ENCODE results near the gene CAB39.

CAB39 gene

DNA sequence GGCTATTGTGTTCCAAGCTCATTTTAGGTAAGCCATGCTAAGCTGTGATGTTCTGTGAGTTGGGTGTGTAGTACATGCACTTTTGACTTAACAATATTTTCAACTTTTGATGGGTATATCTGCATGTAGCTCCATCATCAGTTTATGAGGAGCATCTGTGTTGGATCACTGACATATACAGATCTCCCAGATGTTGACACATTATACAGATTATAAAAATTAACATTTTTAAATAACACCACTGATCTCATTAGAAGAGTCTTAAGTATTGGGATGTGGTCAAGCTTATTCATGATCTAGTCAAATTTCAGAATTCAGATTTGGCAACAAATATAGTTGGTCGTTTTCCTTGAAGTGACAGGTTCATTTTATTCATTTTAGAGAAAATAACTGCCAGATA is 51.7 kb downstream of the CAB39 start:
- DNase-seq, result no peak
- TF ChIP-seq POLR2A (IDR thresholded peaks at IDR 0.05; ENCODE audit: low read length) (no peak), GATA1 (IDR thresholded peaks at IDR 0.05; ENCODE audit: low read depth, low read length) (no peak)

DNA sequence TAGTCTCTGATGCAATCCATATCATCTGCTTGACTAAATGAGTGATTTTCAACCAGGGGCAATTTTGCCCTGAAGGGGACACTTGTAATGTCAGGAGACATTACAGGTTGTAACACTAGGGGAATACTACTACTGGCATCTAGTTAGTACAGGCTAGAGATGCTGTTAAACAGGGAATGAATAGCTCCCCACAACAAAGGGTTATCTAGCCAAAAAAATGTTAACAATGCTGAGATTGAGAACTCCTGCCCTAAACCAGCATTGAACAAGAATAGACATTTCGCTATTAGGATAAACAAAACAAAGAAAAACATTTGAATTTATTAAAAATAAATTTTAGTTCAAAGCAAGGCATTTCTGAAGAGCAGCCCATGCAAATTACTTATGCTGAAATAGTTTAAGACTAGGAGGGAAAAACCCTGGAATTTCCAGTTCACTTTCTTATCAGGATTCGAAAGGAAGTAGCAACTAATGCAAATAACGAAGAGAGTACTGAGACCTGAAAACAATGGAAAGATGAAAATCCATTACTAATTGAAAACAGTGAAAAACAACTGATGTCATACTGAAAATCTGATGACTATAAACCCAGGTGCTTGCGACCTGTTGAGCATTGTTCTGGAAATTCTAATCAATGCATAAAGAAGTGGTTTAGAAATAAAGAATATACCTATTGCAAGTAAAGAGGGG is 53.1 kb downstream of the CAB39 start:
- TF ChIP-seq POLR2A (IDR thresholded peaks at IDR 0.05; ENCODE audit: low read length) (no peak), GATA1 (IDR thresholded peaks at IDR 0.05; ENCODE audit: low read depth, low read length) (no peak)
- DNase-seq, result no peak

DNA sequence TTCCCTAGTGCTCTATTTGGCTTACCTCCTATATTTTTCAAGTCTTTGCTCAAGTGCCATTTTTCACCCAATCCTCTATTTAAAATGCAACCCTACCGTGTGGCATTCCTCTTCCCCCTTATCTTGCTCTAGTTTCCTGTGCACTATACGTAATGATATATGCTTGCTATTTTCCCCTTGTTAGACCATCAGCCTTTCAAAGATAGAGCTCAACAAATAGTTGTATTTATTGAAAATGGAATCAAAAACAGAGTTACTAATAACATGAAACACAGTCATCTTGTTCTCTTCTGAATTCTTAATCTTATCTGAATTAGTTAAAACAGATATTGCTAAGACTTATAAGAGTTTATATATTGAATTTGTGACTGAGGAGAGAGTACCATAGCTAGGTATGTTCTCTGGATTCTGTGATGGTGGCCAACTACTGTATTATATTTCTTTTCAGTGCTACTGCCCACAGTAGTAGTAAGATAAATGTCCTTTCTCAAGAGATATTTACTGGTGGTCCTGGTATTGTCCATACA is 55.3 kb downstream of the CAB39 start:
- TF ChIP-seq POLR2A (IDR thresholded peaks at IDR 0.05; ENCODE audit: low read length), result no peak
- DNase-seq, result no peak

DNA sequence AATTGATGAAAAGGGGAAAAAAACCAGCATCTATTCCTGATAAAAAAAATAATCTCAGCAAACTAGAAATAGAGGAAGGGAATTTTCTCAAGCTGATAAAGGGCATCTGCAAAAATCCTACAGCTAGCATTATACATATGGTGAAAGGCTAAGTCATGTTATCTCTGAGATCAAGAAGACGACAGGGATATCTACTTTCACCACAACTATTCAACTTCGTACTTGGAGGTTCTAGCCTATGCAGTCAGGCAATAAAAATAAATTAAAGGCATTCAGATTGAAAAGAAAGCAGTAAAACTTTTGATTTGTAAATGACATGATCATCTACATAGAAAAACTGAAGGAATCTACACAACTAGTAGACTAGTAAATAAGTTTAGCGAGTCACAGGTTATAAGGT is 58.2 kb downstream of the CAB39 start:
- TF ChIP-seq POLR2A (IDR thresholded peaks at IDR 0.05; ENCODE audit: low read length) (no peak), GATA1 (IDR thresholded peaks at IDR 0.05; ENCODE audit: low read depth, low read length) (no peak)
- DNase-seq, result peak in 1 of 2 experiments; percentile 20

DNA sequence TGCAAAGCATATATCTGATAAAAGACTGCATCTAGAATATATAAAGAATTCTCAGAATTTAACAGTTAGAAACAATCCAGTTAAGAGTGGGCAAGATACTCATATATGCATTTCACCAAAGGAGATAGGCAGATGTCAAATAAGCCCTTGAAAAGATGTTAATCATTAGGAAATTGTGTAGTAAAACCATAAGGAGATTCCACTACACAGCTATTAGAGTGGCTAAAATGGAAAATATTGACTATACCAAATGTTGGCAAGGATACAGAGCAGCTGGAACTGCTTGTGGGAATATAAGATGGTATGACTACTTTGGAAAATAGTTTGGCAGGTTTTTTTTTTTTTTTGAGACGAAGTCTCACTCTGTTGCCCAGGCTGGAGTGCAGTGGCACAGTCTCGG is 59.5 kb downstream of the CAB39 start:
- no peak for DNase-seq
- TF ChIP-seq POLR2A (IDR thresholded peaks at IDR 0.05; ENCODE audit: low read length), result no peak
- no peak for TF ChIP-seq GATA1 (IDR thresholded peaks at IDR 0.05; ENCODE audit: low read depth, low read length)

DNA sequence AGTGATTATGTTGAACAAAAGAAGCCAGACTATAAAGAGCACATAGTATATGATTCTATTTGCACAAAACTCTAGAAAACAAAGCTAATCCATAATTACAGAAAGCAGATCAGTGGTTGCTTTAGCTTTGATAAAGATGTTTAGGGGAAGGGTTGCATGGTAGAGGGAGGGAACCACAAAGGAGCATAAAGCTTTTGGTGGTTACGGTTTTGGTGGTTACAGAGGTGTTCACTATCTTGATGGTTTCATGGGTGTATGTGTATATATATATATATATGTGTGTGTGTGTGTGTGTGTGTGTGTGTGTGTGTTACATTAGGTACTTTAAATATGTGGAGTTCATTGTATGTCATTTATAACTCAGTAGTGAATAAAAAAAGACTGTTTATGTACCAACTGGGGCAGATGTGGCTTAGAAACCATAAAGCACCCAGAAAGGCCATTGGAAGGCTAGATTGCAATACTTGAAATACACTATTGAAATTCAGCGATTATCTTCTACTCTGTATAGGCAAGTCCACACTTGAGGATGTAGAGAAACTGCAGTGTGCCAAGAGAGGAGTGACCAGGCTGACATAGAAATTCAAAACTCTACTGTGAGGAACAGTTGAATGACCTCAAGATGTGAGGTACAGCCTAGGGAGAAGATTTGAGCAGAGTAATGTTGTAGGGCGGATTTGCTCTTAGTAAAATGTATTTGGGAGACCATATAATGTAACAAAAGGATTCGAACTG is 60.6 kb downstream of the CAB39 start:
- peak; percentile 14 to 21 for DNase-seq

DNA sequence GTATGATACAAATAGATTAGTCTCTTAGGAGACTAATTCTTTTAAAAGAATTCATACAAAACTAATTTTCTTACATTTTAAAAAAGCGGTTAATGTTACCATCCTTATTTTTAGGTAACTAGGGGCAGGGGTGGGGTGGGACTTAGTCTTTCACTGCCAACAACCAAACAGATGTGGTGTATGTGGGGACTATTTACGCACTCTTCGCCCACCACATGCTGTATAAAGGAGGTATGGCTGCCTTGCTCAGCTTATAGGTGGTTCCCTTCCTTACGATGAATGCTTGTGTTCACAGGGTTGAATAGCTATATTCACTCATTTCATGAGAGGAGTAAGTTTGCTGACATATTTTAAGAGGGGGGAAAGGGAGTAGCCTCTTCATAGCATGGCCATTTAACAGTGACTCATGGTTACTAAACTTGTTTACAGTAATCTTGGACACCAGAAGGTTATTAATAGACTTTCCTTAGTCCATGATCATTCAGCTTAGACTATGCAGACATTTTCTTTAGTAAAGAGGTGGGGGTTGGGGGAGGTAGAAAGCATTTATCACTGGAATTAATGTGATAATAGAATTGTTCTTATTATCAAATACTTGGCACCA is 61.8 kb downstream of the CAB39 start:
- TF ChIP-seq GATA1 (IDR thresholded peaks at IDR 0.05; ENCODE audit: low read depth, low read length), result no peak
- peak; percentile 68 to 70 for DNase-seq

More for the DNA sequence above, 60.6 kb downstream of the CAB39 start:
- no peak for TF ChIP-seq GATA1 (IDR thresholded peaks at IDR 0.05; ENCODE audit: low read depth, low read length)
- TF ChIP-seq POLR2A (IDR thresholded peaks at IDR 0.05; ENCODE audit: low read length), result no peak

DNA sequence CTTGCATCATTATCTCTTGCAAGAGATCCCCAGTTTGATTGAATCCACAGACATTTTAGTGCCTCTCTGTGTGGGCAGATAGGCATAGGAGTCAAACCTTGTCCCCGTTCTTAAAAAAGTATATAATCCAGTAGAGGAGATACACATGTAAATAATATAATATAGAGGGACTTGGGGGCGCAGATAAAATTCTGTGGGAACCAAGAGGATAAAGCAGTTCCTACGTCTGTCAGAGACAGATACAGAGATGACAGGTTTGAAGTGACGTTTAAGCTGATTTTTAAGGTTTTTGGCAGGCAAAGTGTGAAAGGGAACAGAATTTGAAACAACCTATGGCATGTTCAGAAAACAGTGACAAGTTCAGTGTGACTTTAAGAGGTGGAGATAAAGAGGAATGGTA is 63.1 kb downstream of the CAB39 start:
- peak; percentile 37 to 51 for DNase-seq
- no peak for TF ChIP-seq POLR2A (IDR thresholded peaks at IDR 0.05; ENCODE audit: low read length)
- no peak for TF ChIP-seq GATA1 (IDR thresholded peaks at IDR 0.05; ENCODE audit: low read depth, low read length)

DNA sequence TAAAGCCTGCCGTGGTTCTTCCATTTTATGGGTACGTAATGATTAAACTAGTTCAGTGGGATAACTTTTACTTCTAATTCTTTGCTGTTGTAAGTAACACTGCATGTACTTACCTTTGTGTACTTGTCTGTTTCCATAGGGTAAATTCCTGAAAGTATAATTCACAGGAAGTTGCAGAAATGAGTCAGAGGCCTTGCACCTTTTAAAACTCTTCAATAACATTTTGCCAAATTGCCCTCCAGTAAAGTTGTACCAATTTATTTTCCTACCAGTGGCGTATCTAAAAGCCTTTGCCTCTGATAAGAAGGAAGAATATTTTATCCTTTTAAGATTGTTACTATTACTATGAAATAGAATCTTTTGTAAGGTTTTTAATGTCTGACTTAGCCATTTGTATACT is 65.1 kb downstream of the CAB39 start:
- no peak for TF ChIP-seq POLR2A (IDR thresholded peaks at IDR 0.05; ENCODE audit: low read length)
- no peak for TF ChIP-seq GATA1 (IDR thresholded peaks at IDR 0.05; ENCODE audit: low read depth, low read length)
- no peak for DNase-seq

DNA sequence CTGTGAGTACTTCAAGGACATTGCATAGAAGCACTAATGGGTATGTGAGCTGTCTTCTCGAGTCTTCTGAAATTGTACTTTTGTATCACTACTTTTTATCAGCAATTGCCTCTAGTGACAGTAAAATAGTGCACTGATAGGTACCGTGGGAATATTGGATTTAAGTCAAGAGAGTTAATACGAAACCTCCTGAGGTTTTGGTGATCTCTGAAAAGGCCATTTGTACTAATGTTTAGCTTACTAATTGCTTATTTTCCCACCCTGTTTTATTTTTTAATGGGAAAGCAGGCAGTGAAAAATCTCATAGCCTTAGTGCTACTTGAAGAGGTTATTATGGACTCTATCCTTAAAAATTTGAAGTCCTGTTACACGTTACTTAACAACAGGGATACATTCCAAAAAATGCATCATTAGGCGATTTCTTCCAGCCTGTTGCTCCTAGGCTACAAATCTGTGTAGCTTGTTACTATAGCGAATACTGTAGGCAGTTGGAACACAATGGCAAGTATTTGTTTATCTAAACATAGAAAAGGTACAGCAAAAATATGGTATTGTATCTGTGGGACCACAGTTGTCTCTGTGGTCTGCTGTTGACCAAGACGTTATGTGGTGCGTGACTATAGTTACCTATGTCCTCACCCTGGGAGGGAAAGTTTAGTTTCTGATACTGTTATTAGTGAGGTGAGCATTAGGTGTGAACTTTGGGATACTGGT is 65.9 kb downstream of the CAB39 start:
- no peak for DNase-seq
- TF ChIP-seq GATA1 (IDR thresholded peaks at IDR 0.05; ENCODE audit: low read depth, low read length), result no peak

DNA sequence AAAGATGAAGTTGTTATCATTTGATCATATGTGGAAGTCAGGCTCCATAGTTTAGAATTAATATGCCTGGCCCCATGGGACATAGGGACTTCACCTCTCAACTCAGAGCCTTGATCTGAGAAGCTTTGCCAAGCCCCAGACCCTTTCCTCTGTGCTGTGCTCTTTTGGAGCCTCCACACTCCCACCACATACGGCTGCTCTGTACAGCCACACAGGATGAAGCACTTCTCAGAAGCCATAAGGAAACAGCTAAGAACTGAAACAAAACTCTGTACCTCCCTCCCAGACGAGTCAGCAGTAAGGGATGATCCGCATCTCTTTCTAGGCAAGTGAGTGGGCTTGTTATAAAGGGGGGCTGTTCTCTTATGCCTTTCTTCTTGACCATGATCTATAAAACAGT is 66.5 kb downstream of the CAB39 start:
- no peak for DNase-seq
- TF ChIP-seq GATA1 (IDR thresholded peaks at IDR 0.05; ENCODE audit: low read depth, low read length) (no peak), POLR2A (IDR thresholded peaks at IDR 0.05; ENCODE audit: low read length) (no peak)

DNA sequence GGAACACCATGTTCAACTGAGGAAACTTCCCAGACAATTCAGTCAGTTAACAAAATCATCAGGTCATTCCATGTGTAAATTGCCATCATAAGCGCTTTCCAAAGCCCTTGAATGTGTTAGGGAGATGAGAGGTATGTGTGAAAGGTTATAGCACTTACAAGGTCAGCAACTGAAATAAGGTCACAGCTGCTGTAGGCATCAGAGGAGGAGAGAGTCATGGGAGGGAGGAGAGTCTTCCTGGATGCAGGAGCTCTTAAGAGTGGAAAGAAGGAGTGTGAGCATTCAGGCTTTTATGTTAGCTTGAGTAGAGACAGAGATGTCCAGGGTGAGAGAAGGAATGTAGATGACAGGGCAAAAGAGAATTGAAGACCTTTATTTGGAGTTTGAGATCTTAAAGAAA is 67.0 kb downstream of the CAB39 start:
- TF ChIP-seq POLR2A (IDR thresholded peaks at IDR 0.05; ENCODE audit: low read length), result no peak
- TF ChIP-seq GATA1 (IDR thresholded peaks at IDR 0.05; ENCODE audit: low read depth, low read length), result no peak

DNA sequence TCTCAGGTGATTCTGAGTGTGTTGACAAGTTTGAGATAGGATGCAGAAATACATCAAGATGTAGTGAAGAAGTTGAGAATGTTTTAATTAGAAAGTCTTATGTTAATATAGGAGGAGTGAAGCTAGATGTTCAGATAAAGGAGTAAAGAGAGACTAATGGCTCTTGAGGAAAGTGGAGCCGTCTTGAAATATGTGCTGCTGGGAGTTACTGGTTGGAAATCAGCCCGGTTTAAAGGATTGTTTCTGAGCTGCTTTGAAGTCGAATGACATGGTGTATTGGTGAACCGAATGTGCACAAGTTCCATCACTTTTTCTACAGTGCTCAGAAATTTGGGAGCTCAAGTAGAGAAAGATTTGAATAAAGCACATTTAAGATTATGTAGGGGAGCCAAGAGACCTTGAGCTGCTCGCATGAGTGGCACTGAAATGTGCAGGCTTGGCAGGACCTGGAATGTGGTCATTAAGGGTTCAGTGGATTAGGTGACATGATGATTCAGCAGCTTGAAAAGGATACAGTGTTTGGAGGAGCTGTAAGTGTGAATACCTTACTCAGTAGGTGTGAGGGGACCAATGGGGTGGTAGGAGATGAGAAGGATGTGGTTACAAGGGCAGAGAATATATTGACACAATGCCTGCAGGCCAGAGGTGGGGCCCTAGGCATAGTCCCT is 68.6 kb downstream of the CAB39 start:
- no peak for DNase-seq
- TF ChIP-seq POLR2A (IDR thresholded peaks at IDR 0.05; ENCODE audit: low read length) (no peak), GATA1 (IDR thresholded peaks at IDR 0.05; ENCODE audit: low read depth, low read length) (no peak)

More for the DNA sequence above, 67.0 kb downstream of the CAB39 start:
- DNase-seq, result no peak
